IMR-90 (cell line): ENCODE results near the gene MAG. TPM values are rescaled to one million over a fixed set of nuclear protein-coding genes. Genes with fewer than 3 reads are reported as not detected.

ENCODE experiments used
- ATAC-seq: fragments of 200-7000 bp; cut with Tn5 transposase; 2 replicates; pipeline ENCODE4 v1.9.1; 2020; ENCODE audit warnings: low read depth, mild to moderate bottlenecking, moderate library complexity
- BruUV-seq: library from RNA; stranded (reverse); fragments of 400-500 nt; replicated peaks from 2 replicates; lab custom pipeline; 2021; lab: Mats Ljungman, UMichigan
- CTCF ChIA-PET: fragments of 300-600 bp; formaldehyde crosslinking; extraction: SDS; loops from one replicate; lab custom pipeline; 2021; ENCODE audit warnings: antibody characterized with exemption; lab: Yijun Ruan, JAX
- POLR2A ChIA-PET: fragments of 300-600 bp; sonication (Branson Sonifier 250); formaldehyde crosslinking; loops from one replicate; lab custom pipeline; 2022; ENCODE audit warnings: antibody characterized with exemption; ENCODE audit not compliant: unreplicated experiment; lab: Charles Lee
- DNase-seq: peaks from one replicate; pipeline ENCODE4 v3.0.0; 2013
- H2AFZ ChIP-seq: replicated peaks from 2 replicates; pipeline ENCODE3; 2013; ENCODE audit warnings: low read length, mild to moderate bottlenecking; ENCODE audit not compliant: poor library complexity
- H2AK5ac ChIP-seq: 2 replicates; pipeline ENCODE4 v1.6.1; 2013; ENCODE audit warnings: low read depth, low read length, inconsistent platforms
- H2AK9ac ChIP-seq: replicated peaks from 2 replicates; pipeline ENCODE3; 2013; ENCODE audit warnings: mild to moderate bottlenecking, low read depth, low read length, moderate library complexity; ENCODE audit not compliant: poor library complexity
- H2BK120ac ChIP-seq: 2 replicates; pipeline ENCODE4 v1.6.1; 2013; ENCODE audit warnings: low read depth, low read length, inconsistent platforms
- H2BK15ac ChIP-seq: 3 replicates; pipeline ENCODE4 v1.6.1; 2013; ENCODE audit warnings: low read depth, low read length, inconsistent platforms
- H2BK20ac ChIP-seq: 2 replicates; pipeline ENCODE4 v1.6.1; 2013; ENCODE audit warnings: low read depth, mild to moderate bottlenecking, inconsistent platforms, low read length, moderate library complexity
- H2BK5ac ChIP-seq: 2 replicates; pipeline ENCODE4 v1.6.1; 2013; ENCODE audit warnings: mild to moderate bottlenecking, low read depth, low read length, inconsistent platforms; ENCODE audit not compliant: poor library complexity, severe bottlenecking
- H3K14ac ChIP-seq: replicated peaks from 2 replicates; pipeline ENCODE4 v1.6.1; 2013; ENCODE audit warnings: low read depth, low read length, inconsistent platforms
- H3K18ac ChIP-seq: 2 replicates; pipeline ENCODE4 v1.6.1; 2013; ENCODE audit warnings: low read depth, low read length, control low read depth
- H3K23ac ChIP-seq: 2 replicates; pipeline ENCODE4 v1.6.1; 2013; ENCODE audit warnings: low read depth, low read length, inconsistent platforms
- H3K27ac ChIP-seq: 2 replicates; pipeline ENCODE4 v1.5.1; 2013; ENCODE audit warnings: mild to moderate bottlenecking, control low read depth, low read length; ENCODE audit not compliant: insufficient read depth
- H3K27me3 ChIP-seq: 2 replicates; pipeline ENCODE4 v1.6.1; 2013; ENCODE audit warnings: low read length; ENCODE audit not compliant: control insufficient read depth, insufficient read depth
- H3K36me3 ChIP-seq: 2 replicates; pipeline ENCODE4 v1.6.1; 2013; ENCODE audit warnings: low read length, mixed read lengths; ENCODE audit not compliant: control insufficient read depth, insufficient read depth
- H3K4ac ChIP-seq: 2 replicates; pipeline ENCODE4 v1.6.1; 2013; ENCODE audit warnings: low read depth, low read length, inconsistent platforms
- H3K4me1 ChIP-seq: 2 replicates; pipeline ENCODE4 v1.6.1; 2013; ENCODE audit warnings: low read length, mixed read lengths; ENCODE audit not compliant: control insufficient read depth, insufficient read depth
- H3K4me2 ChIP-seq: 2 replicates; pipeline ENCODE4 v1.6.1; 2013; ENCODE audit warnings: low read depth, mild to moderate bottlenecking, control low read depth, low read length, moderate library complexity
- H3K4me3 ChIP-seq: 2 replicates; pipeline ENCODE4 v1.5.1; 2013; ENCODE audit warnings: low read depth, mild to moderate bottlenecking, control low read depth, low read length, moderate library complexity; ENCODE audit not compliant: insufficient read depth
- H3K56ac ChIP-seq: 2 replicates; pipeline ENCODE4 v1.6.1; 2013; ENCODE audit warnings: low read length, inconsistent platforms; ENCODE audit not compliant: insufficient read depth; ENCODE audit errors: extremely low read depth
- H3K79me1 ChIP-seq, 2 experiments: 2 replicates each; pipeline ENCODE4 v1.6.1; 2013; ENCODE audit warnings: low read length in 2 of 2, inconsistent platforms in 1 of 2, low read depth in 1 of 2
- H3K9ac ChIP-seq: 2 replicates; pipeline ENCODE4 v1.6.1; 2013; ENCODE audit warnings: low read depth, low read length, control low read depth
- H3K9me1 ChIP-seq: 2 replicates; pipeline ENCODE4 v1.6.1; 2013; ENCODE audit warnings: low read length, inconsistent platforms; ENCODE audit not compliant: insufficient read depth
- H3K9me3 ChIP-seq: 2 replicates; pipeline ENCODE4 v1.6.1; 2013; ENCODE audit warnings: low read length; ENCODE audit not compliant: control insufficient read depth, insufficient read depth
- H4K20me1 ChIP-seq: 2 replicates; pipeline ENCODE4 v1.6.1; 2013; ENCODE audit warnings: low read length, inconsistent platforms; ENCODE audit not compliant: insufficient read depth
- H4K5ac ChIP-seq: 2 replicates; pipeline ENCODE4 v1.6.1; 2013; ENCODE audit warnings: mild to moderate bottlenecking, low read depth, low read length, control low read depth
- H4K8ac ChIP-seq, 2 experiments: 2 replicates each; pipeline ENCODE4 v1.6.1; 2013; ENCODE audit warnings: low read depth in 2 of 2, low read length in 2 of 2, control low read depth in 1 of 2, inconsistent platforms in 1 of 2
- H4K91ac ChIP-seq: 2 replicates; pipeline ENCODE4 v1.6.1; 2013; ENCODE audit warnings: low read depth, low read length, inconsistent platforms; ENCODE audit not compliant: insufficient read depth
- BHLHE40 ChIP-seq: fragments of 150-350 bp; IDR thresholded peaks from 2 replicates; pipeline ENCODE4 v1.6.1; 2016; ENCODE audit warnings: mild to moderate bottlenecking, low read depth, low read length
- CEBPB ChIP-seq: IDR thresholded peaks from 2 replicates; pipeline ENCODE4 v1.6.1; 2012; ENCODE audit warnings: low read depth, low read length, improper control_type of control experiment
- CHD1 ChIP-seq: IDR thresholded peaks from 2 replicates; pipeline ENCODE4 v1.6.1; 2012; ENCODE audit warnings: low read depth, low read length, improper control_type of control experiment
- CTCF ChIP-seq: conservative IDR thresholded peaks from 2 replicates; pipeline ENCODE4 v1.5.1; 2012; ENCODE audit warnings: mild to moderate bottlenecking, low read depth, low read length, improper control_type of control experiment
- ELK1 ChIP-seq: fragments of 150-350 bp; IDR thresholded peaks from 2 replicates; pipeline ENCODE4 v1.6.1; 2016; ENCODE audit warnings: low read depth, mild to moderate bottlenecking, low read length, moderate library complexity, borderline replicate concordance
- FOS ChIP-seq: fragments of 150-350 bp; IDR thresholded peaks from 2 replicates; pipeline ENCODE4 v1.6.1; 2016; ENCODE audit warnings: low read depth, low read length
- MAFK ChIP-seq: IDR thresholded peaks from 2 replicates; pipeline ENCODE4 v1.6.1; 2012; ENCODE audit warnings: low read depth, low read length, improper control_type of control experiment
- MAZ ChIP-seq: IDR thresholded peaks from 2 replicates; pipeline ENCODE4 v1.6.1; 2012; ENCODE audit warnings: low read depth, mild to moderate bottlenecking, low read length, improper control_type of control experiment, moderate library complexity, borderline replicate concordance
- MXI1 ChIP-seq: IDR thresholded peaks from 2 replicates; pipeline ENCODE4 v1.6.1; 2012; ENCODE audit warnings: low read depth, mild to moderate bottlenecking, low read length, moderate library complexity, borderline replicate concordance
- NFE2L2 ChIP-seq: fragments of 150-350 bp; IDR thresholded peaks from 2 replicates; pipeline ENCODE4 v1.6.1; 2016; ENCODE audit warnings: low read depth, mild to moderate bottlenecking, low read length
- POLR2A ChIP-seq: IDR thresholded peaks from 2 replicates; pipeline ENCODE4 v1.6.1; 2012; ENCODE audit warnings: mild to moderate bottlenecking, low read depth, low read length
- RAD21 ChIP-seq: IDR thresholded peaks from 2 replicates; pipeline ENCODE4 v1.6.1; 2012; ENCODE audit warnings: low read length, improper control_type of control experiment
- RCOR1 ChIP-seq: IDR thresholded peaks from 2 replicates; pipeline ENCODE4 v1.6.1; 2012; ENCODE audit warnings: mild to moderate bottlenecking, low read length, improper control_type of control experiment; ENCODE audit not compliant: insufficient replicate concordance
- RFX5 ChIP-seq: IDR thresholded peaks from 2 replicates; pipeline ENCODE4 v1.8.0; 2012; ENCODE audit warnings: low read depth, mild to moderate bottlenecking, low read length, moderate library complexity
- SMC3 ChIP-seq: fragments of 150-350 bp; IDR thresholded peaks from 2 replicates; pipeline ENCODE4 v1.6.1; 2016; ENCODE audit warnings: low read depth, mild to moderate bottlenecking, antibody characterized with exemption, low read length, moderate library complexity
- USF2 ChIP-seq: fragments of 150-350 bp; IDR thresholded peaks from 2 replicates; pipeline ENCODE4 v1.6.1; 2017; ENCODE audit warnings: mild to moderate bottlenecking, antibody characterized with exemption, low read length, low read depth
- WGBS, 2 experiments: methylation state at CpG; one replicate each; pipeline versions ENCODE4 v1.1.5 to v1.1.7; 2013; ENCODE audit warnings: missing lambda C conversion rate in 2 of 2; ENCODE audit not compliant: insufficient read length in 1 of 2; ENCODE audit errors: extremely low coverage in 2 of 2; 5-methylcytosine and 5-hydroxymethylcytosine counted together
- dilution Hi-C: fragments of 300-500 bp; cut with HindIII; formaldehyde crosslinking; loops from one replicate; pipeline ENCODE4 v1.14.3; 2018; ENCODE audit warnings: low sequenced_read_pairs; ENCODE audit not compliant: unreplicated experiment
- in situ Hi-C: fragments of 300-500 bp; cut with MboI; formaldehyde crosslinking; loops from 3 replicates; pipeline ENCODE4 v1.14.3; 2019; ENCODE audit warnings: low sequenced_read_pairs, inconsistent platforms, mixed read lengths
- intact Hi-C: fragments of 100-400 bp; cut with micrococcal nuclease; formaldehyde crosslinking; loops from 2 replicates; pipeline ENCODE4 v1.10.0; 2022
- polyA plus RNA-seq, 3 experiments: library from polyadenylated mRNA; depleted of rRNA; stranded (reverse); fragments of >200 nt; gene quantifications; 2 replicates each; pipeline ENCODE4 v1.2.3, GENCODE V29; 2012; ENCODE audit warnings: low replicate concordance in 1 of 3
- total RNA-seq: library from RNA; depleted of rRNA; stranded (reverse); fragments of >200 nt; gene quantifications from 2 replicates; pipeline ENCODE4 v1.2.3, GENCODE V29; 2012

The MAG gene
- total and polyA plus RNA-seq, 2 of the 4 experiments (the other 2 are of a cell fraction): not detected

GRCh38 chr19:35302446-35302845, 10.5 kb downstream of the MAG start:
- dilution Hi-C loops (no loop called here), in situ Hi-C loops (no loop called here), intact Hi-C loops (no loop called here)
- no peak overlapping the region for H4K8ac ChIP-seq
- H3K9me1 ChIP-seq: peaks cover 11% of the 10 kb centered on the region
- 59% methylated on average over 9 of the region's 16 CpGs; no CpG with 5 or more reads in 1 of the 2 experiments for WGBS, 2 experiments
- no peaks in the 10 kb centered on the region for H4K20me1 ChIP-seq
- H2BK120ac ChIP-seq: no peak overlapping the region
- no peak overlapping the region for H2BK5ac ChIP-seq
- no peak overlapping the region for H3K56ac ChIP-seq
- no peaks in the 10 kb centered on the region for H3K79me1 ChIP-seq
- H3K9me3 ChIP-seq: no peaks in the 10 kb centered on the region
- H3K4me1 ChIP-seq: no peaks in the 10 kb centered on the region
- H2BK15ac ChIP-seq: no peak overlapping the region
- H4K5ac ChIP-seq: no peak overlapping the region
- no peak overlapping the region for H4K91ac ChIP-seq
- H3K36me3 ChIP-seq: no peaks in the 10 kb centered on the region
- peak overlapping the region; percentile 42 for H2AK9ac ChIP-seq
- CTCF ChIA-PET: no interaction called here
- no peak overlapping the region for H3K27ac ChIP-seq
- H3K23ac ChIP-seq: no peak overlapping the region
- no TSS peak for BruUV-seq
- H3K4me2 ChIP-seq: no peak overlapping the region
- H2BK20ac ChIP-seq: no peak overlapping the region
- no peak overlapping the region for H3K18ac ChIP-seq
- no peak overlapping the region for H3K4ac ChIP-seq
- ATAC-seq (no peak), DNase-seq (no peak)
- no peak overlapping the region for H3K4me3 ChIP-seq
- no peak overlapping the region for H3K14ac ChIP-seq
- peaks cover 4% of the 10 kb centered on the region for H3K27me3 ChIP-seq
- H2AK5ac ChIP-seq: no peak overlapping the region
- H2AFZ ChIP-seq: peak overlapping the region; percentile 51
- TF ChIP-seq CHD1 (no peak), NFE2L2 (no peak), RFX5 (no peak), MAFK (no peak), MAZ (no peak), POLR2A (no peak), MXI1 (no peak), ELK1 (no peak), BHLHE40 (no peak), SMC3 (no peak), CTCF (no peak), RCOR1 (no peak), FOS (no peak), CEBPB (no peak), USF2 (no peak), RAD21 (no peak)
- H3K9ac ChIP-seq: no peak overlapping the region
- POLR2A ChIA-PET: no interaction called here
